Ovary (tissue), 3 donors: ENCODE measurements around the gene RNU1-3.

Experiments used
- CTCF ChIP-seq, 3 donors: fragments of 450-650 bp in 2 of 3; fragments of 200-600 bp in 1 of 3; IDR thresholded peaks; one replicate each; pipeline versions ENCODE4 v1.5.1 to v1.8.0; 2016 to 2022; ENCODE audit warnings: antibody characterized with exemption in 3 of 3, mild to moderate bottlenecking in 1 of 3
- EP300 ChIP-seq: sonication (generic); formaldehyde crosslinking; IDR thresholded peaks from one replicate; pipeline ENCODE4 v1.6.1; 2017; ENCODE audit warnings: antibody characterized with exemption
- POLR2A ChIP-seq: fragments of 450-650 bp; IDR thresholded peaks from one replicate; pipeline ENCODE4 v1.6.1; 2017; ENCODE audit warnings: antibody characterized with exemption, mild to moderate bottlenecking, moderate library complexity
- donor health status: DM: no; HTN: no; CAD: no.

GRCh38 chr1:16621300-16621658, 45.5 kb downstream of the RNU1-3 start:
- TF ChIP-seq EP300 (no peak), CTCF (IDR thresholded peaks at IDR 0.05) (peak in 1 of 3 donors; percentile 6), POLR2A (no peak)
